Panc1 (cell line): Measurements from ENCODE around the gene EVX2. TPM values are rescaled to one million over a fixed set of nuclear protein-coding genes. Genes with fewer than 3 reads are reported as not detected.

ENCODE experiments used
- ATAC-seq: fragments of 200-7000 bp; cut with Tn5 transposase; 2 replicates; pipeline ENCODE4 v1.9.1; 2020; ENCODE audit warnings: mild to moderate bottlenecking, moderate library complexity
- BruUV-seq: library from RNA; stranded (reverse); fragments of 400-500 nt; replicated peaks from 2 replicates; lab custom pipeline; 2021; lab: Mats Ljungman, UMichigan
- CTCF ChIA-PET: fragments of 300-600 bp; sonication (Branson Sonifier 250); formaldehyde crosslinking; loops from one replicate; lab custom pipeline; 2022; ENCODE audit warnings: antibody characterized with exemption; lab: Charles Lee
- POLR2A ChIA-PET: fragments of 300-600 bp; sonication (Branson Sonifier 250); formaldehyde crosslinking; loops from one replicate; lab custom pipeline; 2022; ENCODE audit warnings: antibody characterized with exemption; lab: Charles Lee
- DNase-seq: peaks from one replicate; pipeline ENCODE4 v3.0.0-alpha.2; 2010; ENCODE audit warnings: low read depth, low spot score
- H3K27ac ChIP-seq: 2 replicates; pipeline ENCODE4 v1.5.1; 2011; ENCODE audit warnings: mild to moderate bottlenecking, low read length, inconsistent platforms
- H3K27me3 ChIP-seq: fragments of 200-500 bp; sonication (Bioruptor generic); 2 replicates; pipeline ENCODE4 v1.6.0; 2014; ENCODE audit warnings: low read length, inconsistent platforms; ENCODE audit not compliant: control insufficient read depth, insufficient read depth
- H3K36me3 ChIP-seq: fragments of 200-500 bp; sonication (Bioruptor generic); 2 replicates; pipeline ENCODE4 v1.5.1; 2014; ENCODE audit warnings: inconsistent platforms, mild to moderate bottlenecking, low read length, moderate library complexity; ENCODE audit not compliant: control insufficient read depth, insufficient read depth
- H3K4me1 ChIP-seq: 2 replicates; pipeline ENCODE4 v1.5.1; 2011; ENCODE audit warnings: inconsistent platforms, mild to moderate bottlenecking, low read length, moderate library complexity; ENCODE audit not compliant: control insufficient read depth, insufficient read depth
- H3K4me3 ChIP-seq, 2 experiments: 2 replicates each; pipeline ENCODE4 v1.5.1; 2011 to 2012; ENCODE audit warnings: low read depth in 2 of 2, low read length in 2 of 2, mild to moderate bottlenecking in 2 of 2, inconsistent platforms in 1 of 2, moderate library complexity in 1 of 2
- H3K9me3 ChIP-seq: fragments of 200-500 bp; sonication (Bioruptor generic); 2 replicates; pipeline ENCODE4 v1.5.1; 2014; ENCODE audit warnings: low read depth, mild to moderate bottlenecking, inconsistent platforms, low read length, moderate library complexity; ENCODE audit not compliant: control insufficient read depth, insufficient read depth
- CTCF ChIP-seq: fragments of 450-650 bp; IDR thresholded peaks from 2 replicates; pipeline ENCODE4 v1.5.1; 2017; ENCODE audit warnings: mild to moderate bottlenecking
- POLR2AphosphoS5 ChIP-seq: IDR thresholded peaks from 2 replicates; pipeline ENCODE4 v1.6.1; 2012; ENCODE audit warnings: mild to moderate bottlenecking, low read depth, low read length, moderate library complexity
- REST ChIP-seq, 2 experiments: IDR thresholded peaks; 2 replicates each; pipeline ENCODE4 v1.6.1; 2011 to 2012; ENCODE audit warnings: low read depth in 2 of 2, control low read depth in 1 of 2, low read length in 1 of 2, mild to moderate bottlenecking in 1 of 2, moderate library complexity in 1 of 2; ENCODE audit not compliant: insufficient read depth in 1 of 2
- SIN3A ChIP-seq: IDR thresholded peaks from 2 replicates; pipeline ENCODE4 v1.6.1; 2012; ENCODE audit warnings: low read depth, mild to moderate bottlenecking, low read length, moderate library complexity, borderline replicate concordance; ENCODE audit not compliant: insufficient read depth
- TCF7L2 ChIP-seq: IDR thresholded peaks from 2 replicates; pipeline ENCODE4 v1.6.1; 2011; ENCODE audit warnings: mild to moderate bottlenecking, low read depth, low read length, inconsistent platforms
- in situ Hi-C: cut with HindIII; loops from 2 replicates; pipeline ENCODE4 v1.10.0; 2016; ENCODE audit warnings: low sequenced_read_pairs, low pct_unique_long_range_greater_than_20kb
- intact Hi-C: fragments of 100-400 bp; cut with micrococcal nuclease; formaldehyde crosslinking; loops from one replicate; pipeline ENCODE4 v1.10.0; 2022; ENCODE audit not compliant: unreplicated experiment
- total RNA-seq: library from RNA; stranded (reverse); gene quantifications from one replicate; pipeline ENCODE4 v1.2.1, GENCODE V29; 2021; ENCODE audit not compliant: unreplicated experiment

Gene EVX2
- total RNA-seq, 1 experiment from 2014 or later: not detected

GRCh38 chr2:176096243-176096985 lies 12.7 kb upstream of the EVX2 start:
- in situ Hi-C loops: no loop called here
- H3K4me3 ChIP-seq: peak overlapping the region; percentile 52 to 87
- intact Hi-C loops: loop anchor here (5.0 kb wide), 3 partner anchors 844 to 1399 kb away; no protein-coding TSS in a partner anchor
- ChIA-PET POLR2A (no interaction called here), CTCF (interaction anchor here (0.6 to 2.2 kb wide), 3 partner anchors 8 to 864 kb away, joined by 3 to 14 read pairs (median 7); no protein-coding TSS in a partner anchor)
- peaks cover 5% of the 10 kb centered on the region for H3K27me3 ChIP-seq
- BruUV-seq: no TSS peak
- H3K36me3 ChIP-seq: no peaks in the 10 kb centered on the region
- no peak for ATAC-seq
- H3K27ac ChIP-seq: peak overlapping the region; percentile 75
- no peak for DNase-seq
- peaks cover 13% of the 10 kb centered on the region for H3K4me1 ChIP-seq
- no peaks in the 10 kb centered on the region for H3K9me3 ChIP-seq
- TF ChIP-seq TCF7L2 (no peak), REST (IDR thresholded peaks at IDR 0.05; ENCODE audit: insufficient read depth in 1 of 2, low read depth in 2 of 2, low read length in 1 of 2) (no peak), POLR2AphosphoS5 (no peak)

- CTCF ChIA-PET: no interaction called here
- TF ChIP-seq REST (IDR thresholded peaks at IDR 0.05; ENCODE audit: insufficient read depth in 1 of 2, low read depth in 2 of 2, low read length in 1 of 2): no peak
- no peak for TF ChIP-seq TCF7L2
- no peak for TF ChIP-seq SIN3A
- TF ChIP-seq POLR2AphosphoS5: no peak
- TF ChIP-seq CTCF: no peak
- peaks cover 5% of the 10 kb centered on the region for H3K27me3 ChIP-seq
Observed at GRCh38 chr2:176095421-176095820, 11.7 kb upstream of the EVX2 start.

More at GRCh38 chr2:176095421-176095820, 11.7 kb upstream of the EVX2 start:
- POLR2A ChIA-PET: no interaction called here
- ATAC-seq: no peak
- H3K4me3 ChIP-seq: no peak overlapping the region
- H3K9me3 ChIP-seq: no peaks in the 10 kb centered on the region
- intact Hi-C loops: loop anchor here (5.0 kb wide), 3 partner anchors 843 to 1398 kb away; no protein-coding TSS in a partner anchor
- no peak overlapping the region for H3K27ac ChIP-seq
- BruUV-seq: no TSS peak
- in situ Hi-C loops: no loop called here
- no peak for DNase-seq
- H3K4me1 ChIP-seq: peaks cover 13% of the 10 kb centered on the region
- no peaks in the 10 kb centered on the region for H3K36me3 ChIP-seq
